Measurements from ENCODE around the gene ART4.

Gene ART4

DNA sequence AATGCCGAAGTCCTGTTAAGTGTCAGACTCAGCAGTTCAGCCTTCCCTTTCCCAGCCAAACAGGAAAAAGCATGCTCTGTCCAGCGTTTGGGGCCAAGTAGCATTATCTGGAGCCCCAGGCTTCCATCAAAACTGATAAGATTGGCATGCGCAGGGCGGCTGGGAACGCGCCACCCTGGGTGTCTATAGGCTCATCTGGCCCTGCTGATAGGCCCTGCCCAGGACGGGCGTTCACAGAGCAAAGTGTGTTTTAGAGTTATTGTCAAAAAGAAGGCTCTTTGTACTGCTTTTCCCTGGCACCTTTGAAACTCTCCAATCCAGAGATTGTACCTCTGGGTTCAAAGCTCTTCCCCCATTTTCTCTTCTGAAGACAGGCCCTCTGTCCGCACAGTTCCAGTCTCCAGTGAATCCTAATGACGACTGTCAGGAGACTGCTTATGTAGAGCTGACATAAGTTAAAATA is at the start of gene ART4:
Gene ART4, minus strand, starts transcription at position 102 of the 463 bp plus-strand sequence. CDS start 413 bp downstream, outside the sequence.
- DNase-seq (ENCODE audit: low spot score), result no peak

GRCh38 chr12:14892726-14893505 is 49.6 kb upstream of the ART4 start:
- DNase-seq (ENCODE audit: low spot score), result no peak

DNA sequence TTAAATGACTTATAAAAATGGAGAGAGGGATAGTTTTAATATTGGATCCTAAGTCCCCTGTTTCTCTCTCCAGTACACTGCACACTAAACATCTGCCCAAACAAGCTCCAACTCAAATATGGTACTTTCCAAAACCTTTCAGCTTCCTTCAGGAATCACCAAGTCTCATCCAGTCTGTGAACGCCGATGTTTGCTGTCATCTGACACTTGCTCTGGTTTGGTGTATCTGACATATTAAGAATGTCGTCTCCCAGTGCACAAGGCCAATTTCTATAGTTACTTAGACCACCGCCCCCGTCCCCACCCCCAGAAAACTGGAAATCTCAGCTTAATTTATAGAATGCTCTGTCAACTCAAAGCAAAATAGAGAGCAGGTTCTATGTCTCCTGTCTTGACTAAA is 47.4 kb upstream of the ART4 start:
- no peak for DNase-seq (ENCODE audit: low spot score)

DNA sequence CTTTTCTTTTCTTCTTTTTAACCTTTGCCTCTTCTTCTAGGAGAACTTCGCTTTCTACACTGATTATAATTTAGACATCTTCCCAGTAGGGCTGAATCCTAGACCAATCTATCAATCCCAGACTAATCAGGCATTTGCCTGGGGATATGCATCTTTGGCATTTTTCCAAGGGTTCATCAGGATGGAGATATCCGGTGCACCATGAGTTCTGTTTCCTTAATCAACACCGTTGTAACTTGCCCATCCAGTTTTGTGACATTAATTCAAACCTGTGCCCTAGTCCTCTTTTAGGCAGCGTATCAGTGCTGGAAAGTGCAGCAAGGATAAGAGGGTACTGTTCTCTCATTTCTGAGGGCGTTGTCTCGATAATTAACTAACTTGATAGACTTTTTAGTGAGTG is 42.9 kb upstream of the ART4 start:
- no peak for DNase-seq (ENCODE audit: low spot score)

DNA sequence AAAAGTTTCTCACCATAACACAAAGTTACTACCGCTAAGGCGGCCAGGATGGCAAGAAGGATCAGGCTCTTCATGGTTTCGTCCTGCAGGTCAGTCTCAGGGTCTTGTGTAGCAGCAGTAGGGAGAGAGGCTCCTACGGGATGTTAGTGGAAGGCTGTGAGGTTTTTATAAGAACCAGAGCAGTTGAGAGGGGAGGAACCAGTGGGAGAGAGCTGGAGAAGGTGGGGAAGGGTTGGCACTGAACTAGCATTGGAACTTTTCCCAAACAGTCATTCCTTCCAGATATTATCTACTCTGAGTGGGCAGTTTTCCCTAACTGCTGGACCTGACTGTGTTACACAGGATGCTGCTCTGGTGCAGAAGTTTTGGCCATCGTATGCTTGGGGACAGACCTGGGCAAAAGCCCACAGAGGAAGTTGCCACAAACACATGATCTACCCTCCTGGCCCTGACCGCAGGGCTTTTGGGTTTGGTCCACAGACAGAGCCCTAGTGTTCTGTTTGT is 42.4 kb upstream of the ART4 start, which contains the start of gene MGP:
Gene MGP, minus strand, starts transcription at position 137 of the 504 bp plus-strand sequence. Its CDS starts 63 bp downstream, at position 74.
- no peak for DNase-seq (ENCODE audit: low spot score)

GRCh38 chr12:14884458-14884878 is 41.1 kb upstream of the ART4 start:
- no peak for DNase-seq (ENCODE audit: low spot score)

- DNase-seq (ENCODE audit: low spot score), result no peak
Measured at GRCh38 chr12:14883686-14884085, 40.4 kb upstream of the ART4 start.

GRCh38 chr12:14880890-14881453 is 37.6 kb upstream of the ART4 start:
- DNase-seq (ENCODE audit: low spot score), result no peak

GRCh38 chr12:14879222-14879933 is 36.1 kb upstream of the ART4 start:
- DNase-seq (ENCODE audit: low spot score), result no peak

DNA sequence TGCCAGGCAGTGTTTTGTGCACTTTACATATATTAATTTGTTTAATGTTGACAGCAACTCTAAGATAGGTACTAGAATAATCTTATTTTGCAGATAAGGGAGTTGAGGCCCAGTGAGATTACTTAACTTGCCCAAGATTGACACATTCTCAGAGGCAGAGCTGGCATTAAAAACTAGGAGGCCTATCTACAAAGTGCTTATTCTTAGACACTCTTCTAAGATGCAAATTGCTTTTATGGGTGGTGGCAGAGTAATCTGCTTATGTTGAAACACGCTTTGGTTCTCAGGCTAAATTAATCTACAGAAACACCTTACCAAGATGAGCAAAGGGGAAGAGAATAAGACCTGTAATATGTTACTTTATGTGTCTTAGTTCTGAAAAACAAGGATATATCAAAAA is 35.2 kb upstream of the ART4 start:
- no peak for DNase-seq (ENCODE audit: low spot score)

- DNase-seq (ENCODE audit: low spot score), result no peak
Measured at GRCh38 chr12:14876833-14877232, 33.5 kb upstream of the ART4 start.

GRCh38 chr12:14874882-14875281 is 31.6 kb upstream of the ART4 start:
- no peak for DNase-seq (ENCODE audit: low spot score)

GRCh38 chr12:14873440-14874185 is 30.3 kb upstream of the ART4 start:
- no peak for DNase-seq (ENCODE audit: low spot score)

- DNase-seq (ENCODE audit: low spot score), result no peak
Measured at GRCh38 chr12:14871886-14872285, 28.6 kb upstream of the ART4 start.

DNA sequence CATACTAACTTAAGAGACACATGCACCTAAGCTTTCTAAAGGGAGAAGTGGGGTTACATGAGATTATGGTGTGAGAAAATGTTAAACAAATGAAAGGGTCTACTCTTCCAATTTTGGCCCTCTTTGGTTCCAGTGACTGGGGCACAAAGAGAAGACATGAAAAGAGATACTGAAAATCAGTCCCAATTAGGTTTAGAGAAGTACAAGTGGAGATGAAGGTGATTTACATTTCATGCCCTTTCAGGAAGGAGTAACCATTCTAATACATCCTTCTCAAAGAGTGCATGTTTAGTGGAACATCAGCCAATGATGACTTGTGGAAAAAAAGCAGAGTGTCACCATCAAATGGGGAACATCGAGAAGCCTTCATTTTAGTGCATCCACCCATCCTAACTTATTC is 27.9 kb upstream of the ART4 start:
- no peak for DNase-seq (ENCODE audit: low spot score)

- DNase-seq (ENCODE audit: low spot score), result no peak
Measured at GRCh38 chr12:14868916-14869506, 25.7 kb upstream of the ART4 start.

DNA sequence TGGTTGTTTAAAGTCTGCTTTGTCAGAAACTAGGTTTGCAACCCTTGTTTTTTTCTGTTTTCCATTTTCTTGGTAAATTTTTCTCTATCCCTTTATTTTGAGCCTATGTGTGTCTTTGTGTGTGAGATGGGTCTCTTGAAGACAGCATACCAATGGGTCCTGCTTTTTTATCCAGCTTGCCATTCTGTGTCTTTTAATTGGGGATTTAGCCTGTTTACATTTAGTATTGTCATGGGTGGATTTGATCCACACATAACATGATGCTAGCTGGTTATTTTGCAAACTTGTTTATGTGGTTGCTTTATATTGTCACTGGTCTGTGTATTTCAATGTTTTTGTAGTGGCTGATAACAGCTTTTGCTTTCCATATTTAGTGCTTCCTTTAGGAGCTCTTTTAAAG is 17.2 kb upstream of the ART4 start:
- no peak for DNase-seq (ENCODE audit: low spot score)

GRCh38 chr12:14858513-14858912 is 15.2 kb upstream of the ART4 start:
- DNase-seq (ENCODE audit: low spot score), result no peak

- DNase-seq (ENCODE audit: low spot score), result no peak
Measured at GRCh38 chr12:14854586-14855183, 11.4 kb upstream of the ART4 start.

- no peak for DNase-seq (ENCODE audit: low spot score)
Measured at GRCh38 chr12:14853961-14854360, 10.6 kb upstream of the ART4 start.

DNA sequence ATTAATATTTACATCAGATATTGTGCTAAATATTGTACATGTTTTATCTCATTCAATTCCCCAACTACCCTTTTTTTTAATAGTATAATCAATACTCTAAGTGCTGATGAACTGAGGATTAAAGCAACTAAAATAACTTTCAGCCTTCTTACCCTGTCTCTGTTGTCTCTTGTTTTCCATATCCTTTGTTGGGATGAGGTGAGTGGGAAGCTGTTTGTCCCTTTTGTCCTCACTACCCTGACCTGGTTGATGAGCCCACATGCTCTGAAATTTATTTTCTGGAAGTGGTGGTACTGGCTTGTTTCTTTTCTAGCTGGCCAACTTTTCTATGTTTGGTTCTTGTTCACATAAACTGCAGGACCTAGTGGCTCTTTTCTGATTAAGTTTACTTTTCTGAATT is 9.6 kb upstream of the ART4 start:
- peak; percentile 12 for DNase-seq (ENCODE audit: low spot score)

Data from iPS-NIHi11 (cell line).